NCI-H748 treated with DMSO at 0.1 percent for 48 hours (cell line): Measurements from ENCODE around the gene TREM1.
"Not testable (repeated sequence)": the region's sequence is repeated elsewhere in the genome, so short reads cannot be mapped to it uniquely, and the experiment has no call there.

ENCODE experiments used
- DNase-seq: peaks from one replicate; lab custom pipeline; 2025; lab: John Stamatoyannopoulos, UW

TREM1 gene

DNA sequence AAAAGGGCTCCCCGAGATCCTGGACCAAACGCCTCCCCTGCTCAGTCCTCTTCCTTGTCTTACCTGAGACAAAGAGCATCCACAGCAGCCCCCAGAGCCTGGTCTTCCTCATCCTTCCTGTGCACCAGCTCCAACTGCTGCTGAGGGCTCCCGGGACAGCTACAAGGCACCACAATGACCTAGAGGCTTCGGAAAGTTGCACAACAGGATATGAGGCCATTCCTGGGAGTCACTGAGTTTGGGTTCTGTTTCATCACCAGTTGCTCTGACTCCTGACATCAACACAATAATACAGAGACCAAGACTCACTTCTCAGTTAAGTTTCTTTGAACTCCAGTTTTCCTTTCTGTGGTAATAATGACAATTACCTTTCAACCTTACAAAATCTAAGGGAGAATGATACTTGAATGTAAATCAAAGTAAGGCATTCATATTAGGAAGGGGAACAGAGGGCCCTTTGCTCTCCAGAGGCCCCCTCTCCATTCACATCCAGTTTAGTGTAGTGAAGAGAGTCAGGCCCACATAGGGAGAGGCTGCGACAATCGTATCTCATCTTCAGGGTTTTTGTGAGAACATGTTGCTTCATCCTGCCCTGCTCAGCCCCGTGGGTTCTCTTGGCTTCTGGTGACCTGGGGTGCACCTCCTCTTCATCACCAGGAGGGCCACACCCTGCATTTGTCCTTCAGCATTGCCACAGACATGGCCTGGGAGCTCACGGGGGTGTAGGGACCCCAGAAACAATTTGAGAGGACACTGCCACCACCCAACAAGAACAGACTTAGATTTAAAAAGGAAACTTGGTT lies at the start of gene TREM1:
TREM1 (minus strand) TSS at position 139 of the 803 bp plus-strand sequence; CDS start at position 112, 27 bp downstream.
- no peak for DNase-seq

DNA sequence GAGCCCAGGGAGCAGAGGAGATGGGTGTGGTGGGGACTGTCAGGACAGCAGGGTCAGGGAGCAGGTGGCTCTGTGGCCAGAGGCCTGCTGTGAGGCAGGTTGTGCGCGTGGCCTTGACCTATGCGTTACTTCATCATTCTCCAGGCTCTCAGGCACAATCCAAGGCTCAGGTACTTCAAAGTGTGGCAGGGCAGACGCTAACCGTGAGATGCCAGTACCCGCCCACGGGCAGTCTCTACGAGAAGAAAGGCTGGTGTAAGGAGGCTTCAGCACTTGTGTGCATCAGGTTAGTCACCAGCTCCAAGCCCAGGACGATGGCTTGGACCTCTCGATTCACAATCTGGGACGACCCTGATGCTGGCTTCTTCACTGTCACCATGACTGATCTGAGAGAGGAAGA lies 49.5 kb upstream of the TREM1 start:
- no peak for DNase-seq

DNA sequence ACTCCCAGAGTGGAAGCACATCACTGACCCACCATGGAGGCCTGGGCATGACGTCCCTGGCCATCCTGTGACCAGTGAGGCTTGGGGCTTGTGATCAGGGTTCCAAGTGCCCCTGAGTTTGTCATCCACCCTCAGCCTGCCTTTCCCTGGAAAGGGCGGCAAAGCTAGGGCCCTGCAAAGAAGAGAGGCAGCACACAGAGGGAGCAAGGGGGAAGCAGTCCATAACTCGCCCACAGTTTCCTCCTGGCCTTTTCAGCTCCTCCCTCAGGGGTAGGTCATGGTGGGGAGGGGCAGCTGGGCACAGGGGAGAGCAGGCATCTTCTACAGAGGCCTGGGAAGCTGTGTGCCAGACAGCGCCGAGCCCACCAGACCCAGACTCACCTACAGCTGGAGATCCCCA lies 48.8 kb upstream of the TREM1 start, which contains the start of gene NCR2:
NCR2 (plus strand) TSS at position 313 of the 400 bp plus-strand sequence. CDS start 269 bp downstream, outside the sequence.
- no peak for DNase-seq

GRCh38 chr6:41334482-41335040 lies 48.1 kb upstream of the TREM1 start:
- DNase-seq, result no peak

DNA sequence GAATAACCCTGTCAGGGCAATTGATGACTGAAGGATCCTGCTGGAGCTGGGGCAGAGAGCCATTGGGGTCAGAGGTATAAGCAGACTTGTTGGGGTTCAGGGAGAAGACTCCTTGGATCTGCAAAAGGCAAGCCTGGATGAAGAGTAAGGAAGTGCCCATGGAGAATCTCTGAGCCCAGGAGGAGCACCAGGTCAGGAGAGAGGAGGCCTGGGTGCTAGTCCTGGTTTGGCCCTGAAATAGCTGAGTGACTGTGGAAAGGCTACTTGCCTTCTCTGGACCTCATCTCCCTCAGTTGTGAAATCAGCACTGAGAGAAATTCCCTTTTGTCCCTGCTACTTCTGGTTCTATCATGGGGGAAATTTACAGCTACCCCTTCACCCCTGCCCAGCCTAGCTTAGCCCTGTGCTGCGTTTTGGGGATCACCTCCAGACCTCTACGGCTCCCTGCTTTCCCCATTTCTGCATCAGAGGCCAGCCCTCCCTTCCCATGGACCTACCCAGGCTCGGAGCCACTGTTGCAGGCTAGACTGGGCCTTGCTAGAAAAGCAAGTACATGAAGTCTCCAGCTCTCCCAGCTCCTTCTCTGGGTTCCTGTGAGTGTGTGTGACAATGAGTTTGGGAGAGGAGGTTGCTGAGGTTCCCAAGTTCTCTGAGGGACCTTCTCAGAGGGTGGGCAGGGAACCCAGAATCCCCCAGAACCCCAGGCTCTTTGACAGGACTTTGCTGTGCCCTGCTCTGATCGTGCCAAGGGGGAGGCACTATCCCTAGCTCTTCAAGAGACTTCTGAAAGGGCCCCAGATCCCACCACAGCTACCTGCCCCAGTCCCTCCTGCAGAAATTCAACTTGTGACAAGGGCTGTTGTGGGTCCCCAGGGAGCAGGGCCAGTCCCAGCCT lies 46.6 kb upstream of the TREM1 start:
- no peak for DNase-seq

DNA sequence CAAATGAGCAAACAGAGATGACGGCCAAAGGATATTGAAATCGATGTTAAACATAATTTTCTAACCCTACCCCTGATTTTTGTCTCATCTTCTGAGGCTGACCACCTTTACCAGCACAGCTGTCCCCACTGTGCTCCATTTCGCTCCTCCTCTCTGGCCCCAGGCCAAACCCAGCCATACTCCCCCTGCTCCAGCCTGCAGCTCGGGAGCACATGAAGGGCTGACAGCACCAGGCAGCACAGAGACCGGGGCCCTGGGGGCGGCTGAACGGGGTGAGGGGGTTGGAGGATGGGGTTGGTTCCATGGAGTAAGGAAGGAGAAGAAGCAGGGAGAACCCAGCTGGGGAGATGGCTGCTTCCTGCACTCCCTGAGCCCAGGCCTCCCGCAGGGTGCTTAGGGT lies 45.8 kb upstream of the TREM1 start:
- DNase-seq, result no peak

DNA sequence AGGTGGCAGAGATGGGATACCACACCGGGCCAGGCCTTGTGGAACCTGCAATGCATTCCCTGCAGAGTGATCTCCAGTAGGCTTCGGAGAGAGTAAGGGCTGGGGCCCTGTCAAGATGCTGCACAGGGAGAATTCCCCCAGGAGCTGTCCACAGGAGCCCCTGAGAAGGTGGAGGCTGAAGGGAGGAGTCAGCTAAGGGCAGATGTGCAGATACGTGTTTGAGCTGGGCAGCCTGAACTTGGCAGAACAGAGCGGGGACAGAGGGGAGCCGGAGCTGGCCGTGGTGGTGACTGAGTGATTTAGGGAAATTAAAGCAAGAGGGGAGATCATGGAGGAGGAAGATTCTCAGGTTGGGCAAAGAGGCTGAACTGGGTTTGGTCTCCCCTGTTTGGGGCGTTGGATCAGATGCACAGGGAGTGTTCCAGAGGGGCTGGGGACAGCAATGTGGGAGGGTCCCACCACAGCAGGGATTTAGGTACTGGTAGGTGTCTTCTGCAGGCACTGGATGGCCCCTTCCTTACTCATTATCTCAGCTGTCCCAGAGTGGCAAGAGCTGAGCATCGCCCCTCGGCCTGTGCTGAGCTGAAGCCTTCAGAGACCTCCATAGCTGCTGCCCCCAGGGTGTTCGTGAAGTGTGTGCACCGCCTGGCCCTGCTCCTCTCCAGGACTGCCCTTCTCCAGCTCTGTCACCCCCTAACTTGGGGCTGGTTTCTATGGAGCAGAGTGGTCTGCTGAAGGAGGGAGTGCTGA lies 45.1 kb upstream of the TREM1 start:
- DNase-seq, result no peak

- DNase-seq, result no peak
Observed at GRCh38 chr6:41327177-41327576, 40.7 kb upstream of the TREM1 start.

DNA sequence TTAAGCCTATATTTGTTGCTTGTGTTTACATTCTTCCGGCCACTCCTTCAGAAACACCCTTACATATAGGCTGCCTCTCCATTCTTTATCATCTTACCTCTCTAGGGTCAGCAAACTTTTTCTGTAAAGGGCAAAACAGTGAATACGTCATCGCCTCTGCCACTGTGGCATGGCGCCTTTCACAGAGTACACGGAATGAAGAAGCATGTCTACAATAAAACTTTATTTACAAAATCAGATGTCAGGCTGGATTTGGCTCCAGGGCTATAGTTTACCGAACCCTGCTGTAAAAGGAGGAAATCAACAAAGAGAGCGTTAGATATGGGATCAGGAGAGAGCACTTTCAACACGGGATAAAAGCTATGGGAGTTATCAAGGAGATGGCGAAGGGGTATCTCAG lies 39.6 kb upstream of the TREM1 start:
- DNase-seq, result peak; percentile 18

GRCh38 chr6:41325446-41326066 lies 39.1 kb upstream of the TREM1 start:
- no peak for DNase-seq

DNA sequence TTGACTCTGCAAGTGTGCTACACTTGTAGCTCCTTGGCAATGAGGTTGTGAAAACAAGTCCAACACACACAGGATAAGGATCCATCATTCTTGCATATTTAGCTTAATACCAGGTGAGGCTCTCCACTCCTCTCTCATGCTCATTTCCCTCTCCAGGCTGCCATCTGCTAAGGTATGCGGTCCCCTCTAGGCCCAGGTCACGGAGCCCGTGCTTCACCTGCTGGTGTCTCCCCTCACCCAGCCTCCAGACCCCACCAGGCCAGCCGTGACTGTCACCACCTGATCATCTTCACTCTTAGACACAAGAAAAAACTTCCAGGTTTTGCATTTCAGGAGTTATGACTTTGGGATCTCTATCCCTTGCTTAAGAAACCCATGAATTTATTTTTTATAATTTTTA lies 34.7 kb upstream of the TREM1 start:
- no peak for DNase-seq

DNA sequence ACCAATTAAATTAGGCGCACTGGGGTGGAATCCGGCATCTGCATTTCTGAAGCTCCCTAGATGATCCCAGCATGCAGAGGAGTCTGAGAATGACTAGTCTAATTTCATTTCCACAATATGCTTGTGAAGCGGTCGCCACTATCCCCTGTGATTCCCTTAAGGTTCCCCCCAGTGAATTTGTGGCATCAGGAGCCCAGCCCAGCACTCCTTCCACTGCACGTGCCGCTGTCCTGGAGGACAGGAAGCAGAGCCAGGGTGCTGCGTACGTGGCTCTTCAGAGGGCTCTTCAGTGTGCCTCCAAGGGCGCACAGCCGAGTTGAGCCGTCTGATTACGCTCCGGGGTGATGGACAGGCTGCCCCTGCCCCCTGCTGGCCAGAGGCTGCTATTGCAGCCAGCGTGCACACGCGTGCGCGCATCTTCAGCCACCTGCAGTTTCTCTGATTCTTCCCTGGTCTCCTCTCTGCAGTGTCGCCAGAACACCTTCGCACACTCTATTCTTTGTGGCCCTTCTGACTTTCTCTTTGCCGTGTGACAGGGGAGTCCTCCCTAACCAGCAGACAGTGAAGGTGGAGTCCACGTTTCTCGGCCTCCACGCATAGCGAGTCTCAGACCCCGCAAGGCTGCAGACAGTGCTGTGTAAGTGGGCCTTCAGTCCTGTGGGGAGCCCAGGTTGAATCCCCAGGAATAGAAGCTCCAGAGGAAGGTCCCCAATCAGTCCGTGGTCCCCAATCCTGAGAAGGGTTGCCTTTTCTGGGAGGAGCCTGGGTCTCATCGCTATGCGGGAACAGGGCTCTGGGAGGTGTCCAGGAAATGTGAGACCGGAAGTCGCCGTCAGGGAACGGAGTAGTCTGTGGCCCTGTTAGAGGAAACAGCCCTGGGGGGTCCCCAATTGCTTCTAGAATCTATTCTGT lies 32.4 kb upstream of the TREM1 start:
- DNase-seq, result peak; percentile 88

GRCh38 chr6:41318261-41318653 lies 31.8 kb upstream of the TREM1 start:
- peak; percentile 70 for DNase-seq

DNA sequence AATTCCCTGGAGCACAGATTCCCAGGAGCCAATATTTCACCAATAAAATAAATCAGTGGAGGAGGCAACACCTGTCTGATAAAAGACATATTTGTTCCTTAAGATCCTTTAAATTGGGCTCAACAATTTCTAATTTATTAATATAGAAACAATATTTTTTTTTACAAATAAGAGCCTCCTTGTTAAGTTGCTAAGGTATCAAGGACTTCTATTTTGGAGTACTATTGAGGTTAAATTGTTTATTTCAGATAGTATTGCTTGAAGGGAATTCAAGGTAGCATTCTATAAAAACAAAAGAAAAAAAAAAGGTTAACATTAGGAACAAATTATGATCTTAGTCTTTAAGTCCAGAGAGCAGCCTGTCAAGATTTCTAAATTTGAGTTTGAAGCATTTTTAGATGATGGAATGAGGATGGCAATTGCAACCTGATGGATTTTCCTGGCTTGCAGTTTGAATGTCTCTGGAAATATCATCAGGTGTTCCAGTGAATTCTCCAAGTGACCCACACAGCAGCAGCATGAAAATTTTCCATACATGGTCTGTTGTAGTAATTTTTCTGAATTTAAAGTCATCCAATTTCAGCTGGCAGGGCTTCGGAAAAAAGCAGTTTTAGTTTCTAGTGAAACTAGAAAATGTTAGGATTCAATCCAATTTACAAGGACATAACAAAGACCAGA lies 29.6 kb upstream of the TREM1 start:
- DNase-seq, result no peak

- DNase-seq, result no peak
Observed at GRCh38 chr6:41315203-41315602, 28.7 kb upstream of the TREM1 start.

DNA sequence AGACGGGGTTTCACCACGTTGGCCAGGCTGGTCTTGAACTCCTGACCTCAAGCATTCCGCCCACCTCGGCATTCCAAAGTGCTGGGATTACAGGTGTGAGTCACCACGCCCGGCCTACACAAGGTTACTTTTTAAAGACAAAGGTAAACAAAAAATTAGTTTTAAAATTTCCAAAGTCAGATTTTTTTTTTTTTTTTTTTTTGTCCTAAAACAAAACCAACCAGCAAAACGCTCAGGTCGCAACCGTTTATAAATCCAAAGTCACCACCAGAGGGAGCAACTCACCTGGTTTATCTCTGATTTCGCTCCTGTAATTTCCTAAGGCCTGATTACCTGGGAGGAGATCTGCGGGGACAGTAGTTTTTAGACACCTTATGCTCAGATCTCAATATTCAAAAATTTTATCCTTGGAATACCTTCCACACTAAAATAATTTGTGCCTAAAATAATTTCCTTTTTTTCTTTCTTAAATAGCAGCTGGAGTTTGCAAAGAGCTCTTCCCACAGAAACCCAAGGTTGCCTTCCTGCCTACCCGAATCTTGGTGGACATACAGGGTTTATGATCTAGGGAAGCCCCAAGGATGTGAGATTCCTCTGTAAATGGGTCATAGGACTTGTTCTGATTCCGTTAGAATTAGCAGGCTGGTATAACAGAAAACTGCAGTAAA lies 19.8 kb upstream of the TREM1 start:
- DNase-seq, result peak; percentile 77

DNA sequence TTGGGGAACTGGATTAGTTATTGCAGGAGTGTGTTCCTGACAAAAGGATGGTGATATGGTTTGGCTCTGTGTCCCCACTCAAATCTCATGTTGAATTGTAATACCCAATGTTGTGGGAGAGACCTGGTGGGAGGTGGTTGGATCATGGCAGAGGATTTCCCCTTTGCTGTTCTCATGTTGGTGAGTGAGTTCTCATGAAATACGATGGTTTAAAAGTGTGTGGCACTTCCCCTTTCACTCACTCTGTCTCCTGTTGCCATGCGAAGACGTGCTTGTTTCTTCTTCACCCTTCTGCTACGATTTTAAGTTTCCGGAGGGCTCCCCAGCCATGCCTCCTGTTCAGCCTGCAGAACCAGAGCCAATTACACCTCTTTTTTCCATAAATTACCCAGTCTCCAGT lies 16.2 kb upstream of the TREM1 start:
- no peak for DNase-seq

DNA sequence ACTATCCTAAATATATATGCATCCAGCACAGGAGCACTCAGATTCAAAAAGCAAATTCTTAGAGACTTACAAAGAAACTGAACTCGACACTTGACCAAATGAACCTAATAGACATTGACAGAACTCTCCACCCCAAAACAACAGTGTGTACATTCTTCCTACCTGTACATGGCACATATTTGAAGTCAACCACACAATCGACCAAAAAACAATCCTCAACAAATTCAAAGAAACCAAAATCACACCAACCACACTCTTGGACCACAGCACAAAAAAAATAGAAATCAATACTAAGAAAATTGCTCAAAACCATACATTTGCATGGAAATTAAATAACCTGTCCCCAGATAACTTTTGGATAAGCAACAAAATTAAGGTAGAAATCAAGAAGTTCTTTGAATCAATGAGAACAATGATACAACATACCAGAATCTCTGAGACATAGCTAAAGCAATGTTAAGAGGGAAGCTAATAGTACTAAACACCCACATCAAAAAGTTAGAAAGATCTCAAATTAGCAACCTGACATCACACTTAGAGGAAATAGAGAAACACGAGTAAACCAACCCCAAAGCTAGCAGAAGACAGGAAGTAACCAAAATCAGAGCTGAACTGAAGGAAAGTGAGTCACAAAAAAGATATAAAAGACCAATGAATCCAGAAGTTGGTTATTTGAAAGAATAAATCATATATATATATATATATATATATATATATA lies 12.5 kb upstream of the TREM1 start:
- no peak for DNase-seq

DNA sequence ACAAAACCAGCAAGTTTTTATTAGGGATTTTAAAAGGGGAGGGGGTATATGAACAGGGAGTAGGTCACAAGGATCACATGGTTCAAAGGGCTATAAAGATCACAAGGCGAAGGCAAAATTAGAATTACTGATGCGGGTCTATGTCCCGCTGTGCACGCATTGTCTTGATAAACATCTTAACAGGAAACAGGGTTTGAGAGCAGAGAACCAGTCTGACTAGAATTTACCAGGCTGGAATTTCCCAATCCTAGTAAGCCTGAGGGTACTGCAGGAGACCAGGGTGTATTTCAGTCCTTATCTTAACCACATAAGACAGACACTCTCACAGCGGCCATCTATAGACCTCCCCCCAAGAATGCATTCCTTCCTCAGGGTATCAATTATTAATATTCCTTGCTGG lies 10.8 kb upstream of the TREM1 start:
- not testable (repeated sequence) for DNase-seq
